Measurements from ENCODE around the gene COL11A2. TPM values are rescaled to one million over a fixed set of nuclear protein-coding genes. Genes with fewer than 3 reads are reported as not detected.
A peak's percentile ranks its signal among the peaks of the same experiment; 100 is the strongest.

COL11A2 gene
- total RNA-seq, 1 donor from 2014 or later: 11.9 TPM

GRCh38 chr6:33205191-33206026, 13.1 kb upstream of the COL11A2 start:
- peaks cover 64% of the 10 kb centered on the region for H3K4me1 Mint-ChIP-seq (ENCODE audit: unreplicated experiment)
- H3K27me3 Mint-ChIP-seq: no peaks in the 10 kb centered on the region
- no peaks in the 10 kb centered on the region for H3K9me3 Mint-ChIP-seq
- TF ChIP-seq, protein P1, sequence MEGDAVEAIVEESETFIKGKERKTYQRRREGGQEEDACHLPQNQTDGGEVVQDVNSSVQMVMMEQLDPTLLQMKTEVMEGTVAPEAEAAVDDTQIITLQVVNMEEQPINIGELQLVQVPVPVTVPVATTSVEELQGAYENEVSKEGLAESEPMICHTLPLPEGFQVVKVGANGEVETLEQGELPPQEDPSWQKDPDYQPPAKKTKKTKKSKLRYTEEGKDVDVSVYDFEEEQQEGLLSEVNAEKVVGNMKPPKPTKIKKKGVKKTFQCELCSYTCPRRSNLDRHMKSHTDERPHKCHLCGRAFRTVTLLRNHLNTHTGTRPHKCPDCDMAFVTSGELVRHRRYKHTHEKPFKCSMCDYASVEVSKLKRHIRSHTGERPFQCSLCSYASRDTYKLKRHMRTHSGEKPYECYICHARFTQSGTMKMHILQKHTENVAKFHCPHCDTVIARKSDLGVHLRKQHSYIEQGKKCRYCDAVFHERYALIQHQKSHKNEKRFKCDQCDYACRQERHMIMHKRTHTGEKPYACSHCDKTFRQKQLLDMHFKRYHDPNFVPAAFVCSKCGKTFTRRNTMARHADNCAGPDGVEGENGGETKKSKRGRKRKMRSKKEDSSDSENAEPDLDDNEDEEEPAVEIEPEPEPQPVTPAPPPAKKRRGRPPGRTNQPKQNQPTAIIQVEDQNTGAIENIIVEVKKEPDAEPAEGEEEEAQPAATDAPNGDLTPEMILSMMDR (conservative IDR thresholded peaks at IDR 0.05): no peak
- DNase-seq (ENCODE audit: extremely low spot score, unreplicated experiment): no peak
- H3K36me3 Mint-ChIP-seq: peaks cover 32% of the 10 kb centered on the region
- peak overlapping the region; percentile 100 for H3K4me3 Mint-ChIP-seq
- H3K27ac Mint-ChIP-seq: peak overlapping the region; percentile 99

- H3K9me3 Mint-ChIP-seq: no peaks in the 10 kb centered on the region
- peak; percentile 91 for DNase-seq (ENCODE audit: extremely low spot score, unreplicated experiment)
- H3K36me3 Mint-ChIP-seq: peaks cover 29% of the 10 kb centered on the region
- H3K4me3 Mint-ChIP-seq: peak within 1 kb of the TSS; percentile 100
- H3K27ac Mint-ChIP-seq: peak within 1 kb of the TSS; percentile 99
- H3K27me3 Mint-ChIP-seq: no peaks in the 10 kb centered on the region
- H3K4me1 Mint-ChIP-seq (ENCODE audit: unreplicated experiment): peaks cover 62% of the 10 kb centered on the region
- TF ChIP-seq, protein P1 (conservative IDR thresholded peaks at IDR 0.05): no peak
Observed at GRCh38 chr6:33204415-33205190, 12.3 kb upstream of the COL11A2 start, which contains the start of gene HSD17B8. Gene HSD17B8 (plus strand): TSS chr6:33204655. CDS start chr6:33204669, 14 bp downstream.

GRCh38 chr6:33204165-33204414, 11.8 kb upstream of the COL11A2 start:
- peaks cover 61% of the 10 kb centered on the region for H3K4me1 Mint-ChIP-seq (ENCODE audit: unreplicated experiment)
- H3K27me3 Mint-ChIP-seq: no peaks in the 10 kb centered on the region
- TF ChIP-seq, protein P1 (conservative IDR thresholded peaks at IDR 0.05): no peak
- peak overlapping the region; percentile 100 for H3K4me3 Mint-ChIP-seq
- no peaks in the 10 kb centered on the region for H3K9me3 Mint-ChIP-seq
- peak overlapping the region; percentile 99 for H3K27ac Mint-ChIP-seq
- H3K36me3 Mint-ChIP-seq: peaks cover 27% of the 10 kb centered on the region
- no peak for DNase-seq (ENCODE audit: extremely low spot score, unreplicated experiment)

DNA sequence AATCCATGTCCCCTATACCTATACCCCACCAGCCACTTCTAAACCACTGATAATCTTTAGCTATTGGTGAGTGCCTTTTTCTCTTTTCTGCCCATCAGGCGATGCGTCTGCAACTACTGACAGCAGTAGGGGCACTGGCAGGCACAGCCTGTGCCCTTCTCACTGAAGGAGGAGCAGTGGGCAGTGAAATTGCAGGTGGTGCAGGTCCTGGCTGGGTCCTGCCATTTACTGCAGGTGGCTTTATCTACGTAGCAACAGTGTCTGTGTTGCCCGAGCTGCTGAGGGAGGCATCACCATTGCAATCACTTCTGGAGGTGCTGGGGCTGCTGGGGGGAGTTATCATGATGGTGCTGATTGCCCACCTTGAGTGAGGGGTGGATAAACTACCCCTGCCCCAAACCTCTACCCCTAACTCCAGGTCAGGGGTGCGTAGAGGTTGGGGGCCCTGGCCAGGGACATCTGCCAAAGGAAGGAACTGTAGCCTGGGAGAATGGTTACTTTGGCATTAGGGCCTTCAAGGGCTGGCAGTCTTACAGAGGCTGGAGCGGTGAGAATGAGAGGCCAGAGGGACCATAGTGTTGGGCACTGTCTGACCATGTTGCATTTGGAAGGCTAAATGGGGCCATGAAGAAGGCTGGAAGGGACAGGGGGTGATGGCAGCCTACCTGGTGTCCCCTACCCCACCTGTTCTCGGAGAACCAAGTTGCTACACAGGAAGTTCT, 11.3 kb upstream of the COL11A2 start:
- Mint-ChIP-seq H3K36me3 (peaks cover 27% of the 10 kb centered on the region), H3K4me1 (ENCODE audit: unreplicated experiment) (peaks cover 61% of the 10 kb centered on the region), H3K9me3 (no peaks in the 10 kb centered on the region), H3K4me3 (peak overlapping the region; percentile 100), H3K27me3 (no peaks in the 10 kb centered on the region), H3K27ac (peak overlapping the region; percentile 99)
- TF ChIP-seq, protein P1 (conservative IDR thresholded peaks at IDR 0.05): no peak
- no peak for DNase-seq (ENCODE audit: extremely low spot score, unreplicated experiment)

- H3K9me3 Mint-ChIP-seq: no peaks in the 10 kb centered on the region
- H3K36me3 Mint-ChIP-seq: peaks cover 27% of the 10 kb centered on the region
- DNase-seq (ENCODE audit: extremely low spot score, unreplicated experiment): no peak
- TF ChIP-seq, protein P1 (conservative IDR thresholded peaks at IDR 0.05): no peak
- H3K27ac Mint-ChIP-seq: peak overlapping the region; percentile 99
- H3K4me3 Mint-ChIP-seq: peak overlapping the region; percentile 100
- H3K27me3 Mint-ChIP-seq: no peaks in the 10 kb centered on the region
- peaks cover 69% of the 10 kb centered on the region for H3K4me1 Mint-ChIP-seq (ENCODE audit: unreplicated experiment)
Observed at GRCh38 chr6:33202799-33203198, 10.5 kb upstream of the COL11A2 start.
